Liver (tissue), 9 donors: ENCODE data around the gene PSMD5. TPM values are rescaled to one million over a fixed set of nuclear protein-coding genes. Genes with fewer than 3 reads are reported as not detected.

Experiments
- DNase-seq: peaks from one replicate; pipeline ENCODE4 v3.0.0-alpha.2; 2017; ENCODE audit warnings: low spot score
- H3K27ac ChIP-seq, 2 donors: one replicate each; pipeline ENCODE4 v1.7.0; 2013; ENCODE audit warnings: inconsistent platforms in 2 of 2, low read length in 2 of 2, control low read depth in 1 of 2, low read depth in 1 of 2, mild to moderate bottlenecking in 1 of 2
- H3K27me3 ChIP-seq, 4 donors: one replicate each; pipeline versions ENCODE4 v1.6.1 to v1.7.0; 2013; ENCODE audit warnings: low read length in 3 of 4, inconsistent platforms in 1 of 4, mild to moderate bottlenecking in 1 of 4, moderate library complexity in 1 of 4; ENCODE audit not compliant: control insufficient read depth in 4 of 4, insufficient read depth in 4 of 4
- H3K36me3 ChIP-seq, 4 donors: one replicate each; pipeline versions ENCODE4 v1.6.1 to v1.7.0; 2013; ENCODE audit warnings: low read length in 3 of 4, mild to moderate bottlenecking in 3 of 4, low read depth in 1 of 4, moderate library complexity in 1 of 4; ENCODE audit not compliant: control insufficient read depth in 4 of 4, insufficient read depth in 3 of 4
- H3K4me1 ChIP-seq, 4 donors: one replicate each; pipeline versions ENCODE4 v1.6.1 to v1.7.0; 2013; ENCODE audit warnings: low read length in 3 of 4, mild to moderate bottlenecking in 3 of 4, moderate library complexity in 1 of 4; ENCODE audit not compliant: control insufficient read depth in 4 of 4, insufficient read depth in 4 of 4
- H3K4me3 ChIP-seq, 3 donors: one replicate each; pipeline versions ENCODE4 v1.6.1 to v1.7.0; 2013; ENCODE audit warnings: low read length in 3 of 3, control low read depth in 1 of 3, low read depth in 1 of 3, mild to moderate bottlenecking in 1 of 3
- H3K9ac ChIP-seq, 2 donors: one replicate each; pipeline ENCODE4 v1.7.0; 2013; ENCODE audit warnings: low read length in 2 of 2, mild to moderate bottlenecking in 2 of 2, moderate library complexity in 2 of 2, control low read depth in 1 of 2, low read depth in 1 of 2
- H3K9me3 ChIP-seq, 4 donors: one replicate each; pipeline versions ENCODE4 v1.6.1 to v1.7.0; 2013; ENCODE audit warnings: low read length in 3 of 4; ENCODE audit not compliant: control insufficient read depth in 4 of 4
- CTCF ChIP-seq: fragments of 150-350 bp; IDR thresholded peaks from 2 replicates; pipeline ENCODE4 v1.5.1; 2017; ENCODE audit warnings: improper control_type of control experiment, low read depth, low read length; ENCODE audit not compliant: missing input control
- FOXA1 ChIP-seq: IDR thresholded peaks from 2 replicates; pipeline ENCODE4 v1.6.1; 2016; ENCODE audit warnings: antibody characterized with exemption
- FOXA2 ChIP-seq: IDR thresholded peaks from 2 replicates; pipeline ENCODE4 v1.6.1; 2016; ENCODE audit warnings: antibody characterized with exemption
- HNF4A ChIP-seq, 2 donors: conservative IDR thresholded peaks; 2 replicates each; pipeline ENCODE4 v1.6.1; 2016; ENCODE audit warnings: antibody characterized with exemption in 2 of 2, mild to moderate bottlenecking in 2 of 2
- HNF4G ChIP-seq: IDR thresholded peaks from 2 replicates; pipeline ENCODE4 v1.6.1; 2016; ENCODE audit warnings: antibody characterized with exemption
- JUND ChIP-seq, 2 donors: IDR thresholded peaks; 2 replicates each; pipeline ENCODE4 v1.6.1; 2016; ENCODE audit warnings: antibody characterized with exemption in 2 of 2
- NR2F2 ChIP-seq: IDR thresholded peaks from 2 replicates; pipeline ENCODE4 v1.6.1; 2016; ENCODE audit warnings: antibody characterized with exemption
- RAD21 ChIP-seq, 2 donors: IDR thresholded peaks; 2 replicates each; pipeline ENCODE4 v1.6.1; 2016; ENCODE audit warnings: antibody characterized with exemption in 2 of 2, mild to moderate bottlenecking in 2 of 2
- TAF1 ChIP-seq: conservative IDR thresholded peaks from 2 replicates; pipeline ENCODE4 v1.6.1; 2016; ENCODE audit warnings: antibody characterized with exemption, mild to moderate bottlenecking
- WGBS: extraction: QIAGEN DNeasy Blood & Tissue Kit; methylation state at CpG from one replicate; pipeline ENCODE4 v1.1.7; 2013; 5-methylcytosine and 5-hydroxymethylcytosine counted together
- polyA plus RNA-seq, 2 donors: library from polyadenylated mRNA; stranded (reverse) in 1 of 2; unstranded in 1 of 2; fragments of 200-250 nt in 1 of 2; fragments of >200 nt in 1 of 2; fragmentation: Nextera tagmentation in 1 of 2; extraction: Ambion mirVana in 1 of 2; gene quantifications; one replicate each; pipeline versions ENCODE4 v1.2.1 to v1.2.3, GENCODE V29; 2013 to 2015
- total RNA-seq, 2 donors: library from RNA; depleted of rRNA; stranded (reverse); fragments of >200 nt; gene quantifications; one replicate each; pipeline ENCODE4 v1.2.3, GENCODE V29; 2014
- TF ChIP-seq, protein P1 (sequence below): IDR thresholded peaks from 2 replicates; pipeline ENCODE4 v1.6.1; 2016; ENCODE audit warnings: antibody characterized with exemption, mild to moderate bottlenecking
- donor health status: healthy.
- donor health status: healthy.
- donor health status: healthy.
- donor health status: healthy.
- donor health status: healthy.

The PSMD5 gene
- total and polyA plus RNA-seq, 4 donors: 10.9 to 19.1 (median 16.0) TPM

GRCh38 chr9:120856700-120857099, 14.0 kb upstream of the PSMD5 start (continued):
- TF ChIP-seq CTCF: no peak
- no peak for TF ChIP-seq JUND (IDR thresholded peaks at IDR 0.05)

- H3K36me3 ChIP-seq: peaks cover 0 to 18% (median 5%) of the 10 kb centered on the region in 4 donors
- TF ChIP-seq CTCF (no peak), HNF4A (conservative IDR thresholded peaks at IDR 0.05) (no peak), TAF1 (no peak), HNF4G (no peak), FOXA2 (no peak), NR2F2 (no peak), FOXA1 (no peak), RAD21 (IDR thresholded peaks at IDR 0.05) (no peak)
- TF ChIP-seq, protein P1, sequence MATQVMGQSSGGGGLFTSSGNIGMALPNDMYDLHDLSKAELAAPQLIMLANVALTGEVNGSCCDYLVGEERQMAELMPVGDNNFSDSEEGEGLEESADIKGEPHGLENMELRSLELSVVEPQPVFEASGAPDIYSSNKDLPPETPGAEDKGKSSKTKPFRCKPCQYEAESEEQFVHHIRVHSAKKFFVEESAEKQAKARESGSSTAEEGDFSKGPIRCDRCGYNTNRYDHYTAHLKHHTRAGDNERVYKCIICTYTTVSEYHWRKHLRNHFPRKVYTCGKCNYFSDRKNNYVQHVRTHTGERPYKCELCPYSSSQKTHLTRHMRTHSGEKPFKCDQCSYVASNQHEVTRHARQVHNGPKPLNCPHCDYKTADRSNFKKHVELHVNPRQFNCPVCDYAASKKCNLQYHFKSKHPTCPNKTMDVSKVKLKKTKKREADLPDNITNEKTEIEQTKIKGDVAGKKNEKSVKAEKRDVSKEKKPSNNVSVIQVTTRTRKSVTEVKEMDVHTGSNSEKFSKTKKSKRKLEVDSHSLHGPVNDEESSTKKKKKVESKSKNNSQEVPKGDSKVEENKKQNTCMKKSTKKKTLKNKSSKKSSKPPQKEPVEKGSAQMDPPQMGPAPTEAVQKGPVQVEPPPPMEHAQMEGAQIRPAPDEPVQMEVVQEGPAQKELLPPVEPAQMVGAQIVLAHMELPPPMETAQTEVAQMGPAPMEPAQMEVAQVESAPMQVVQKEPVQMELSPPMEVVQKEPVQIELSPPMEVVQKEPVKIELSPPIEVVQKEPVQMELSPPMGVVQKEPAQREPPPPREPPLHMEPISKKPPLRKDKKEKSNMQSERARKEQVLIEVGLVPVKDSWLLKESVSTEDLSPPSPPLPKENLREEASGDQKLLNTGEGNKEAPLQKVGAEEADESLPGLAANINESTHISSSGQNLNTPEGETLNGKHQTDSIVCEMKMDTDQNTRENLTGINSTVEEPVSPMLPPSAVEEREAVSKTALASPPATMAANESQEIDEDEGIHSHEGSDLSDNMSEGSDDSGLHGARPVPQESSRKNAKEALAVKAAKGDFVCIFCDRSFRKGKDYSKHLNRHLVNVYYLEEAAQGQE: no peak
- no peak for DNase-seq
- H3K27me3 ChIP-seq: no peaks in the 10 kb centered on the region
- WGBS: 97% methylated on average over 7 of the region's 7 CpGs
- H3K9ac ChIP-seq: no peak overlapping the region
- H3K27ac ChIP-seq: no peak overlapping the region
- no peak overlapping the region for H3K4me3 ChIP-seq
- no peaks in the 10 kb centered on the region for H3K9me3 ChIP-seq
- H3K4me1 ChIP-seq: peaks cover 0 to 4% (median 0%) of the 10 kb centered on the region in 4 donors
Observed at GRCh38 chr9:120855827-120856670, 13.3 kb upstream of the PSMD5 start.
